Measurements from ENCODE around the gene NUP133. TPM values are rescaled to one million over a fixed set of nuclear protein-coding genes. Genes with fewer than 3 reads are reported as not detected.

The NUP133 gene
- total and polyA plus RNA-seq, 2 experiments from 2014 or later = 29.5 to 65.4 TPM

DNA sequence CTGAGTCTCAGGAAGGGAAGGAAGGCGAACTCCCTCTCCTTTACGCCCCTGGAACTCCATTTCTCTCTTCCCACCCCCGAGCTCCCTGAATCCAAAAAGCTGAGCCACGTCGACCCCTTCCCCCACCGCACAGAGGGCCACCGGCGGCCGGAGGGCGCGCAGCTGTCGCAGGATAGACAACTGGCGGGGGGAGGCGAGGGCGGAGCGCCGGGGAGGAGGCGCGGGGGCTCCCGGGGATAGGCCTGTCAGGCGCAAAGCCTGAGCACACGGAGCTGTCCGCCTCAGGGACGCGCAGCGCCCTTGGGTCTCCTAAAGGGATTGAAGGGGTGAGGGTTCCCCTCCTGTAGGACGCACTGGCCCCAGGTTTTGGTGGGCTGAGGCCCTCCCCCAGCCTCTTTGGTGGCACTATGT, 73.5 kb downstream of the NUP133 start:
- Mint-ChIP-seq H3K4me3 (peak overlapping the region; percentile 82), H3K4me1 (peaks cover 22% of the 10 kb centered on the region), H3K27me3 (ENCODE audit: insufficient read depth, low read depth, poor library complexity) (peaks cover 69% of the 10 kb centered on the region), H3K9me3 (peaks cover 4% of the 10 kb centered on the region; the same call in 1 of the 3 replicates), H3K27ac (no peak overlapping the region), H3K36me3 (ENCODE audit: low read depth) (peaks cover 6% of the 10 kb centered on the region)
- Histone ChIP-seq H3K36me3 (ENCODE audit: insufficient read depth) (no peaks in the 10 kb centered on the region), H3K4me3 (peak overlapping the region; percentile 87), H3K4me2 (peak overlapping the region; percentile 96), H4K20me1 (replicated peaks; ENCODE audit: insufficient read depth) (no peaks in the 10 kb centered on the region; the same call in 1 of the 2 replicates), H3F3A (replicated peaks; ENCODE audit: low read depth) (peaks cover 9% of the 10 kb centered on the region; the same call in 1 of the 2 replicates), H3K27ac (ENCODE audit: low read depth) (no peak overlapping the region), H2AFZ (peak overlapping the region; percentile 94), H3K4me1 (ENCODE audit: insufficient read depth) (peaks cover 14% of the 10 kb centered on the region; the same call in 1 of the 2 replicates), H3K79me2 (replicated peaks; ENCODE audit: insufficient read depth) (no peaks in the 10 kb centered on the region), H3K9me2 (ENCODE audit: insufficient read depth) (no peaks in the 10 kb centered on the region), H3K27me3 (ENCODE audit: insufficient read depth) (peaks cover 74% of the 10 kb centered on the region)
- peak; percentile 51 for ATAC-seq
- peak; percentile 72 for DNase-seq (ENCODE audit: low spot score)
- TF ChIP-seq, protein P1, sequence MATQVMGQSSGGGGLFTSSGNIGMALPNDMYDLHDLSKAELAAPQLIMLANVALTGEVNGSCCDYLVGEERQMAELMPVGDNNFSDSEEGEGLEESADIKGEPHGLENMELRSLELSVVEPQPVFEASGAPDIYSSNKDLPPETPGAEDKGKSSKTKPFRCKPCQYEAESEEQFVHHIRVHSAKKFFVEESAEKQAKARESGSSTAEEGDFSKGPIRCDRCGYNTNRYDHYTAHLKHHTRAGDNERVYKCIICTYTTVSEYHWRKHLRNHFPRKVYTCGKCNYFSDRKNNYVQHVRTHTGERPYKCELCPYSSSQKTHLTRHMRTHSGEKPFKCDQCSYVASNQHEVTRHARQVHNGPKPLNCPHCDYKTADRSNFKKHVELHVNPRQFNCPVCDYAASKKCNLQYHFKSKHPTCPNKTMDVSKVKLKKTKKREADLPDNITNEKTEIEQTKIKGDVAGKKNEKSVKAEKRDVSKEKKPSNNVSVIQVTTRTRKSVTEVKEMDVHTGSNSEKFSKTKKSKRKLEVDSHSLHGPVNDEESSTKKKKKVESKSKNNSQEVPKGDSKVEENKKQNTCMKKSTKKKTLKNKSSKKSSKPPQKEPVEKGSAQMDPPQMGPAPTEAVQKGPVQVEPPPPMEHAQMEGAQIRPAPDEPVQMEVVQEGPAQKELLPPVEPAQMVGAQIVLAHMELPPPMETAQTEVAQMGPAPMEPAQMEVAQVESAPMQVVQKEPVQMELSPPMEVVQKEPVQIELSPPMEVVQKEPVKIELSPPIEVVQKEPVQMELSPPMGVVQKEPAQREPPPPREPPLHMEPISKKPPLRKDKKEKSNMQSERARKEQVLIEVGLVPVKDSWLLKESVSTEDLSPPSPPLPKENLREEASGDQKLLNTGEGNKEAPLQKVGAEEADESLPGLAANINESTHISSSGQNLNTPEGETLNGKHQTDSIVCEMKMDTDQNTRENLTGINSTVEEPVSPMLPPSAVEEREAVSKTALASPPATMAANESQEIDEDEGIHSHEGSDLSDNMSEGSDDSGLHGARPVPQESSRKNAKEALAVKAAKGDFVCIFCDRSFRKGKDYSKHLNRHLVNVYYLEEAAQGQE (IDR thresholded peaks at IDR 0.05; ENCODE audit: unreplicated experiment) = peak; percentile 24
- peak; percentile 10 for TF ChIP-seq EZH2 (IDR thresholded peaks at IDR 0.05; ENCODE audit: low read depth, unreplicated experiment)
- TF ChIP-seq ZNF114 (CRISPR knock-in tag; IDR thresholded peaks at IDR 0.05) = no peak
- TF ChIP-seq NANOG (IDR thresholded peaks at IDR 0.05; ENCODE audit: borderline replicate concordance) = no peak

DNA sequence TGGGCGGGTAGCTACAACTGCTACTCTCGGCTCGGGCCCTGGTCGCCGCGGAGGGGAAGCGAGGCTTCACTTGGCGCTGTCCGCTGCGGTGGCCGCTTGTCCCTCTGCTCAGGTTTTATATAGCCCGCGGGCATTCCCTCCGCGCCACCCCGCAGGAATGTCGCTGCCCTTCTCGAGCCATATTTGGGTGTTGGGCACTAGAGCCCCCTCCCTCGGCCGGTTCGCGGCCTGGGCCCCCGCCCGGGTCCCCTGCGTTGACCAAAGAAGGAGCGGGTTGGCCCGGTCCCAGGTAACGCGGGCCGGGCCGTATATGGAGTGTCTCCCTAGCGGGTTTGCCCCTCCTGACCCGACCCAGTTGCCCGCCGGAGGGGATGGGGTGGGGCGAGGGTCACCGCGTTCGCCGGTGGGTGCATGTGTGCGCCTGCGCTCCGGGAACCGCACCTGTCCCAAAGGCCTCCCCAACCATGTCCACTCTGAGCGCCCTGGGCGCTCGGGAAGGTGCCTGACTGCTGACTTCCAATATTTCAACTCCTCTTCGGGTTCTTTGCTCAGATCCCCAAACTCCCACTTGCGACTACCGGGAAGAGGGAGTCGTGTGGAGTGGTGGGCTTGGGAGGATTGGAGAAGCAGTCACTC, 74.0 kb downstream of the NUP133 start, which contains the start of gene ACTA1:
ACTA1 (minus strand) TSS at position 90 of the 636 bp plus-strand sequence. CDS start 979 bp downstream, outside the sequence.
- peak within 1 kb of the TSS; percentile 87 for H3K4me3 ChIP-seq
- H2AFZ ChIP-seq = peak within 1 kb of the TSS; percentile 94
- peaks cover 14% of the 10 kb centered on the region; the same call in 1 of the 2 replicates for H3K4me1 ChIP-seq (ENCODE audit: insufficient read depth)
- ATAC-seq (peak; percentile 34), DNase-seq (ENCODE audit: low spot score) (peak; percentile 77)
- Mint-ChIP-seq H3K4me3 (peak within 1 kb of the TSS; percentile 82), H3K27ac (no peak within 1 kb of the TSS), H3K9me3 (peaks cover 4% of the 10 kb centered on the region; the same call in 1 of the 3 replicates), H3K36me3 (ENCODE audit: low read depth) (peaks cover 6% of the 10 kb centered on the region; the same call in 2 of the 3 replicates), H3K4me1 (peaks cover 22% of the 10 kb centered on the region), H3K27me3 (ENCODE audit: insufficient read depth, low read depth, poor library complexity) (peaks cover 69% of the 10 kb centered on the region)
- H3K4me2 ChIP-seq = peak within 1 kb of the TSS; percentile 96
- no peaks in the 10 kb centered on the region; the same call in 1 of the 2 replicates for H4K20me1 ChIP-seq (replicated peaks; ENCODE audit: insufficient read depth)
- peaks cover 9% of the 10 kb centered on the region; the same call in 1 of the 2 replicates for H3F3A ChIP-seq (replicated peaks; ENCODE audit: low read depth)
- H3K27ac ChIP-seq (ENCODE audit: low read depth) = no peak within 1 kb of the TSS
- H3K9me2 ChIP-seq (ENCODE audit: insufficient read depth) = no peaks in the 10 kb centered on the region
- peaks cover 80% of the 10 kb centered on the region for H3K27me3 ChIP-seq (ENCODE audit: insufficient read depth)
- H3K36me3 ChIP-seq (ENCODE audit: insufficient read depth) = no peaks in the 10 kb centered on the region
- no peaks in the 10 kb centered on the region for H3K79me2 ChIP-seq (replicated peaks; ENCODE audit: insufficient read depth)
- TF ChIP-seq NANOG (IDR thresholded peaks at IDR 0.05; ENCODE audit: borderline replicate concordance) = no peak
- no peak for TF ChIP-seq ZNF331 (CRISPR knock-in tag; IDR thresholded peaks at IDR 0.05; ENCODE audit: low read depth)
- no peak for TF ChIP-seq STAT1 (IDR thresholded peaks at IDR 0.05; ENCODE audit: unreplicated experiment)
- TF ChIP-seq, protein P1 (IDR thresholded peaks at IDR 0.05; ENCODE audit: unreplicated experiment) = no peak
- peak; percentile 33 for TF ChIP-seq EZH2 (IDR thresholded peaks at IDR 0.05; ENCODE audit: low read depth, unreplicated experiment)
- TF ChIP-seq, protein P2, sequence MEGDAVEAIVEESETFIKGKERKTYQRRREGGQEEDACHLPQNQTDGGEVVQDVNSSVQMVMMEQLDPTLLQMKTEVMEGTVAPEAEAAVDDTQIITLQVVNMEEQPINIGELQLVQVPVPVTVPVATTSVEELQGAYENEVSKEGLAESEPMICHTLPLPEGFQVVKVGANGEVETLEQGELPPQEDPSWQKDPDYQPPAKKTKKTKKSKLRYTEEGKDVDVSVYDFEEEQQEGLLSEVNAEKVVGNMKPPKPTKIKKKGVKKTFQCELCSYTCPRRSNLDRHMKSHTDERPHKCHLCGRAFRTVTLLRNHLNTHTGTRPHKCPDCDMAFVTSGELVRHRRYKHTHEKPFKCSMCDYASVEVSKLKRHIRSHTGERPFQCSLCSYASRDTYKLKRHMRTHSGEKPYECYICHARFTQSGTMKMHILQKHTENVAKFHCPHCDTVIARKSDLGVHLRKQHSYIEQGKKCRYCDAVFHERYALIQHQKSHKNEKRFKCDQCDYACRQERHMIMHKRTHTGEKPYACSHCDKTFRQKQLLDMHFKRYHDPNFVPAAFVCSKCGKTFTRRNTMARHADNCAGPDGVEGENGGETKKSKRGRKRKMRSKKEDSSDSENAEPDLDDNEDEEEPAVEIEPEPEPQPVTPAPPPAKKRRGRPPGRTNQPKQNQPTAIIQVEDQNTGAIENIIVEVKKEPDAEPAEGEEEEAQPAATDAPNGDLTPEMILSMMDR (conservative IDR thresholded peaks at IDR 0.05; ENCODE audit: low read depth in 2 of 2) = no peak
- TF ChIP-seq EZH2phosphoT487 (IDR thresholded peaks at IDR 0.05; ENCODE audit: unreplicated experiment) = no peak
- TF ChIP-seq POLR2AphosphoS5 (IDR thresholded peaks at IDR 0.05; ENCODE audit: low read depth) = no peak
- TF ChIP-seq, protein P3, sequence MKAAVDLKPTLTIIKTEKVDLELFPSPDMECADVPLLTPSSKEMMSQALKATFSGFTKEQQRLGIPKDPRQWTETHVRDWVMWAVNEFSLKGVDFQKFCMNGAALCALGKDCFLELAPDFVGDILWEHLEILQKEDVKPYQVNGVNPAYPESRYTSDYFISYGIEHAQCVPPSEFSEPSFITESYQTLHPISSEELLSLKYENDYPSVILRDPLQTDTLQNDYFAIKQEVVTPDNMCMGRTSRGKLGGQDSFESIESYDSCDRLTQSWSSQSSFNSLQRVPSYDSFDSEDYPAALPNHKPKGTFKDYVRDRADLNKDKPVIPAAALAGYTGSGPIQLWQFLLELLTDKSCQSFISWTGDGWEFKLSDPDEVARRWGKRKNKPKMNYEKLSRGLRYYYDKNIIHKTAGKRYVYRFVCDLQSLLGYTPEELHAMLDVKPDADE (IDR thresholded peaks at IDR 0.05) = no peak
- no peak for TF ChIP-seq ZNF114 (CRISPR knock-in tag; IDR thresholded peaks at IDR 0.05)
